Adipocyte (in vitro differentiated cells): ENCODE results near the gene COL3A1.

Experiments
- DNase-seq: peaks from one replicate; pipeline ENCODE4 v3.0.0-alpha.2; 2015; ENCODE audit warnings: low read depth
- H3K27me3 ChIP-seq: replicated peaks from 2 replicates; pipeline ENCODE4 v1.7.0; 2013; ENCODE audit warnings: mild to moderate bottlenecking, low read length, moderate library complexity; ENCODE audit not compliant: control insufficient read depth, insufficient read depth
- H3K36me3 ChIP-seq: 2 replicates; pipeline ENCODE4 v1.7.0; 2013; ENCODE audit warnings: low read length, mild to moderate bottlenecking, moderate library complexity; ENCODE audit not compliant: control insufficient read depth, insufficient read depth, severe bottlenecking
- H3K4me1 ChIP-seq: 2 replicates; pipeline ENCODE4 v1.7.0; 2013; ENCODE audit warnings: mild to moderate bottlenecking, low read length, moderate library complexity; ENCODE audit not compliant: control insufficient read depth, insufficient read depth
- H3K4me3 ChIP-seq: 2 replicates; pipeline ENCODE4 v1.7.0; 2013; ENCODE audit warnings: mild to moderate bottlenecking, low read length, moderate library complexity
- H3K9ac ChIP-seq: 2 replicates; pipeline ENCODE4 v1.7.0; 2013; ENCODE audit warnings: mild to moderate bottlenecking, low read length, moderate library complexity
- H3K9me3 ChIP-seq: 2 replicates; pipeline ENCODE4 v1.7.0; 2013; ENCODE audit warnings: mild to moderate bottlenecking, low read length, moderate library complexity; ENCODE audit not compliant: control insufficient read depth

COL3A1 gene

DNA sequence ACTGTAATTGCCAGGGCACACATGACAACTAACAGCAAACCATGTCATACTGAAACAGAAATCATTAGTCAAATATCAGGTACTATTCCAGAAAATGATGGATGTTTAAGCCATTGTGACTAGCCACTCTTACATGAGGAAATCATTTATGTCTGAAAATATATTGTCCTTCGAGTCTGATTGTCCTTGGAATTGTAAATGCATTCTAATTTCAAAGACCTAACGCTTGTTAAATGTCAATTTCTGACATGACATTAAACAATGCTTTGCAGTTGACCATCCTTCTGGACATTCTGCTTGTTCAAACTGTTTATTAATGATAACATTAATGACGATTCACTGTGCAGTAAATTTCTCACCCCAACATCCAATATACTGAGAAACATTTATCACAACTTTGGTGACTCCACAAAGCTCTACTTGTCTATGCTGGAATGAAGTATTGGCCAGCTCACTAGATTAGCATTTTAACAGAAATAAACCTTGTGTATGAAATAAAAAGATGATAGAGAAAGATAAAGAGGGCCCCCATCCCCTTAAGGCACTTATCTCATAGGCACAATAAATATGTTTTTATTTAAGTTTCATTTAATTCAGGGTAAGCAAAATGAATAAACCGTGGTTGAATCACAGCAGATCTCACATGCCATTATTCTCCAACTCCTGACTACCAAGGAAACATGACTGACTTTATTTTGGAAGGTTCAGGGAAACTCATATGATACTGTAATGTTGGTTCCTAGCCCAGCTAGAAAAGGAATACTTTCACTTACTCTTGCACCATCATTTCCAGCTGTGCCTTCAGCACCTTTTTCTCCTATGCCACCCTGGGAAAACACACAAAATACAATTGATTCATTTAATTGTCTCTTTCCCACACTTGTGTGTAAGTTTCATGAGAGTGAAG lies 82.3 kb downstream of the COL3A1 start:
- Histone ChIP-seq H3K9me3 (no peaks in the 10 kb centered on the region), H3K4me3 (no peak overlapping the region), H3K4me1 (peaks cover 23% of the 10 kb centered on the region), H3K9ac (no peak overlapping the region), H3K27me3 (no peaks in the 10 kb centered on the region), H3K36me3 (peaks cover 99% of the 10 kb centered on the region)
- DNase-seq: peak; percentile 44

DNA sequence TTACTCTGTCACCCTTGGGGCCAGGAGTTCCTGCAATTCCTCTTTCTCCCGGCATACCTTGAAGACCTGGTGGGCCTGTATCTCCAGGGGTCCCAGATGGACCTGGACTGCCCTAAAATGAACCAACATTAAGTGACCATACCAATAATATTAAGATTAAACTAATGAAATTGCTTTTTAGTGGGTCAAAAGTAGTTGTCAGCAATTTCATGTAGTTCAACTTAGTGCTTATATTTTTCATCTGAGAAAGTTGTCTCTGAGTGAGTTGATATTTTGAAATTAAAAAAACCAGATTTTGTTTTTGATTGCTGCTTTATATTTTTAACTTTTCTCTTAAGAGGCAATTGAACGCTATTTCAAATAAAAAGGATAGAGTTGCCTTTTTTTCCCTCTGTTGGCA lies 83.1 kb downstream of the COL3A1 start:
- H3K36me3 ChIP-seq: peaks cover 95% of the 10 kb centered on the region
- no peaks in the 10 kb centered on the region for H3K9me3 ChIP-seq
- DNase-seq: no peak
- H3K4me1 ChIP-seq: peaks cover 23% of the 10 kb centered on the region
- H3K4me3 ChIP-seq: no peak overlapping the region
- peak overlapping the region; percentile 32 for H3K9ac ChIP-seq
- H3K27me3 ChIP-seq: no peaks in the 10 kb centered on the region

DNA sequence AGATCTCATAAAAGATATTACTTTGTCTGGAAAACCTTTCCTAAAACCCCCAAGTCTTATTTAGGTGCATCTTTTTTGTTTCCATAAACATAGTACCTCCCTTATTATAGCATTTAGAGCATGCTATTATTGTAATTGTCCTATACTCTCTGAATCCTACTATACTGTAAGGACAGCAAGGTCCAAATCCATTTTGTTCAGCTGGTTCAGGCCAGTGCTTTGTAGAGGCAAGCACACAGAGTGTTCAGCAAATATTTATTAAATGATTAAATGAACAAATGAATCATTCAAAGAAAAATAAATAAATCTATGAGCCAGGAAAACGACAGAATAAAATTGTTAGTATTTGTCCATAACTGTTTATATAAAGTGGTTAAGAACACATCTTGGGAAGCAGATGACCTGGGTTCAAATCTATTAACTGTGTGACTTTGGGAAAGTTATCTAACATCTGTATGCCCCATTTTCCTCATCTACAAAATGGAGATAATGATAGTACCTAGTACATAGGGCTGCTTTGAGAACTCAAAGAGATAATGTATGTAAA lies 86.0 kb downstream of the COL3A1 start:
- DNase-seq: no peak
- Histone ChIP-seq H3K9me3 (no peaks in the 10 kb centered on the region), H3K27me3 (no peaks in the 10 kb centered on the region), H3K4me3 (no peak overlapping the region), H3K9ac (no peak overlapping the region), H3K36me3 (peaks cover 94% of the 10 kb centered on the region), H3K4me1 (peaks cover 19% of the 10 kb centered on the region)
